Liver (tissue), 3 donors: ENCODE results near the gene GPR107.

Source experiments
- ATF3 ChIP-seq: IDR thresholded peaks from 2 replicates; pipeline ENCODE4 v1.6.1; 2016; ENCODE audit warnings: antibody characterized with exemption
- CTCF ChIP-seq: fragments of 150-350 bp; IDR thresholded peaks from 2 replicates; pipeline ENCODE4 v1.5.1; 2017; ENCODE audit warnings: improper control_type of control experiment, low read depth, low read length; ENCODE audit not compliant: missing input control
- FOXA1 ChIP-seq: IDR thresholded peaks from 2 replicates; pipeline ENCODE4 v1.6.1; 2016; ENCODE audit warnings: antibody characterized with exemption
- HNF4A ChIP-seq, 2 donors: conservative IDR thresholded peaks; 2 replicates each; pipeline ENCODE4 v1.6.1; 2016; ENCODE audit warnings: antibody characterized with exemption in 2 of 2, mild to moderate bottlenecking in 2 of 2
- NR2F2 ChIP-seq: IDR thresholded peaks from 2 replicates; pipeline ENCODE4 v1.6.1; 2016; ENCODE audit warnings: antibody characterized with exemption
- SP1 ChIP-seq: IDR thresholded peaks from 2 replicates; pipeline ENCODE4 v1.6.1; 2018; ENCODE audit warnings: antibody characterized with exemption, mild to moderate bottlenecking
- TF ChIP-seq, protein P1 (sequence below): IDR thresholded peaks from 2 replicates; pipeline ENCODE4 v1.6.1; 2016; ENCODE audit warnings: antibody characterized with exemption
- TF ChIP-seq, protein P2 (sequence below): IDR thresholded peaks from 2 replicates; pipeline ENCODE4 v1.6.1; 2016; ENCODE audit warnings: antibody characterized with exemption, mild to moderate bottlenecking
- donor health status: healthy.
- donor health status: healthy.

DNA sequence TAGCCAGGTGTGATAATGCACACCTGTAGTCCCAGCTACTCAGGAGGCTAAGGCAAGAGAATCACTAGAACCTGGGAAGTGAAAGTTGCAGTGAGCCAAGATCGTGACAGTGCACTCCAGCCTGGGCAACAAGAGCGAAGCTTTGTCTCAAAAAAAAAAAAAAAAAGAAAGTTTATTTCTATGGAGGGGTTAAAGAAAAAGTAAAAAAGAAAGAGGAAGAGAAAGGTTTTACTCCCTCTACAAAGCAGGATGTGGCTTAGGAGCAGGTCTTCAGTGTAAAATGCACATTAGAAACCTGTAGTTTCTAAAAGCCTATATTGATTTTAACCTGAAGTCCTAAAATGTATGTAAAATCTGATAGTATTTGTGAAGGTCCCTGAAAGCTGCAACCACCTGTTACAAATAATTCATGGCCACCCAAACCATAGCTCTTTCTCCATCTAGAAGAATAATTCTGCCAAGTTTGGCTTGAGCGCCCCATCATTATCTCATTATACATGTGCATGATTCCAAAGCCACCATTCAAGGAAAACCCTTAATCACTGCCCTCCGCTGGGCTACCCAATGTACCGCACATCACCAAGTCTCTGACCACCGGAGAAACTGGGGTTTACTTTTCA, 14.1 kb upstream of the GPR107 start:
- no peak for TF ChIP-seq SP1
- TF ChIP-seq NR2F2: no peak
- no peak for TF ChIP-seq CTCF
- TF ChIP-seq, protein P1, sequence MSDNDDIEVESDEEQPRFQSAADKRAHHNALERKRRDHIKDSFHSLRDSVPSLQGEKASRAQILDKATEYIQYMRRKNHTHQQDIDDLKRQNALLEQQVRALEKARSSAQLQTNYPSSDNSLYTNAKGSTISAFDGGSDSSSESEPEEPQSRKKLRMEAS: no peak
- TF ChIP-seq, protein P2, sequence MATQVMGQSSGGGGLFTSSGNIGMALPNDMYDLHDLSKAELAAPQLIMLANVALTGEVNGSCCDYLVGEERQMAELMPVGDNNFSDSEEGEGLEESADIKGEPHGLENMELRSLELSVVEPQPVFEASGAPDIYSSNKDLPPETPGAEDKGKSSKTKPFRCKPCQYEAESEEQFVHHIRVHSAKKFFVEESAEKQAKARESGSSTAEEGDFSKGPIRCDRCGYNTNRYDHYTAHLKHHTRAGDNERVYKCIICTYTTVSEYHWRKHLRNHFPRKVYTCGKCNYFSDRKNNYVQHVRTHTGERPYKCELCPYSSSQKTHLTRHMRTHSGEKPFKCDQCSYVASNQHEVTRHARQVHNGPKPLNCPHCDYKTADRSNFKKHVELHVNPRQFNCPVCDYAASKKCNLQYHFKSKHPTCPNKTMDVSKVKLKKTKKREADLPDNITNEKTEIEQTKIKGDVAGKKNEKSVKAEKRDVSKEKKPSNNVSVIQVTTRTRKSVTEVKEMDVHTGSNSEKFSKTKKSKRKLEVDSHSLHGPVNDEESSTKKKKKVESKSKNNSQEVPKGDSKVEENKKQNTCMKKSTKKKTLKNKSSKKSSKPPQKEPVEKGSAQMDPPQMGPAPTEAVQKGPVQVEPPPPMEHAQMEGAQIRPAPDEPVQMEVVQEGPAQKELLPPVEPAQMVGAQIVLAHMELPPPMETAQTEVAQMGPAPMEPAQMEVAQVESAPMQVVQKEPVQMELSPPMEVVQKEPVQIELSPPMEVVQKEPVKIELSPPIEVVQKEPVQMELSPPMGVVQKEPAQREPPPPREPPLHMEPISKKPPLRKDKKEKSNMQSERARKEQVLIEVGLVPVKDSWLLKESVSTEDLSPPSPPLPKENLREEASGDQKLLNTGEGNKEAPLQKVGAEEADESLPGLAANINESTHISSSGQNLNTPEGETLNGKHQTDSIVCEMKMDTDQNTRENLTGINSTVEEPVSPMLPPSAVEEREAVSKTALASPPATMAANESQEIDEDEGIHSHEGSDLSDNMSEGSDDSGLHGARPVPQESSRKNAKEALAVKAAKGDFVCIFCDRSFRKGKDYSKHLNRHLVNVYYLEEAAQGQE: no peak
- no peak for TF ChIP-seq ATF3
- TF ChIP-seq FOXA1: no peak
- no peak for TF ChIP-seq HNF4A (conservative IDR thresholded peaks at IDR 0.05)
